DMS 273 (cell line): Measurements from ENCODE around the gene ADGRV1.

Experiments used
- DNase-seq: peaks from one replicate; lab custom pipeline; 2025; ENCODE audit not compliant: unreplicated experiment; lab: John Stamatoyannopoulos, UW

ADGRV1 gene

DNA sequence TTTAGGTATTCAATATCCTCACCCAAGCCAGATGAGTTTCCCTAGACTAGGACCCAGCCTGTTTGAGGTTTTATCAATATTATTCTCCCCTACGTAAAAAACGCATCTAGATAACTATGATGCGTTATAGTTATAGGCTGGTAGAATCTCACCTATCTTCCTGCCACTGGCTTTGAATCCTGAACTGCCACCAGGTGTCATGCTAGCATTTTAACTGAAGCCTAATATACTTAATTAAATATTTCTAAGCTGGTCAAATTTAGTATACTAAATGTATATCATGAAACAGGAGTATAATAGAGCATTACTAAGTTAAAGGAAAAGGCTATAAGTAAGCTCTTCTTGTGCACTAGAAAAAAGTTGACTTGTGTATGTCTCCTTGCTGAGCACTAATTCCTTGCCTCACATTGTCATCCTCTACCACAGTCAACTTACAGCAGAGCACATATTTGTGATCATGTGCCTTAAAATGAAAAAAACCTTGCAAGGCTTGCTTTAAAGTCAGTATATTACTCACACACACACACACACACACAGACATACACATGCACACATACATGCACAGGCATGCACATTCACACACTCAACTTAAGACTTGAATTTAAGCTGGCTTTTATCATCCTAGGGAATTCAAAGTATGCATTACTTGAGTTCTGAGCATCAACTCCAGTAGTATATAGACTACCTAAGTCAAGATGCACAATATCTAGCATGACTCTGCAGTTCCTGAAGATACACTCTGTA lies 303.4 kb downstream of the ADGRV1 start:
- no peak for DNase-seq

DNA sequence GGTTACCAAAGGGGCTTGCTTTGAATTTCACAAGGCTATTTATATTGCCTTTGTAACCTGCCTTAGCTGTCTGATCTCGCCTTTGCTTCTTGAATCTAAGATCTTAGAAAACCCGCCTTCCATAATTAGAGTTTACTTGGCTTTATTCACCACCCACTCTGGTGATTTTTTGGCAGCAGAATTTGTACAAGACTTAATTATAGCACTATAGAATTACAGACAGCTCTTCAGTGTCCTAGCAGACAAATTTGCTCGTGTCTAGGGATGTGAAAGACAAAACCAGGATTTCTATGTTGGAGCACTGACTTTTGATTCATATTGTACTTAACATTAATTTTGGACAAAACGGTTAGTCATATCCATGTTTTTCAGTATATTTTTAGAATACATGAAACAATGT lies 306.6 kb downstream of the ADGRV1 start:
- DNase-seq = no peak

DNA sequence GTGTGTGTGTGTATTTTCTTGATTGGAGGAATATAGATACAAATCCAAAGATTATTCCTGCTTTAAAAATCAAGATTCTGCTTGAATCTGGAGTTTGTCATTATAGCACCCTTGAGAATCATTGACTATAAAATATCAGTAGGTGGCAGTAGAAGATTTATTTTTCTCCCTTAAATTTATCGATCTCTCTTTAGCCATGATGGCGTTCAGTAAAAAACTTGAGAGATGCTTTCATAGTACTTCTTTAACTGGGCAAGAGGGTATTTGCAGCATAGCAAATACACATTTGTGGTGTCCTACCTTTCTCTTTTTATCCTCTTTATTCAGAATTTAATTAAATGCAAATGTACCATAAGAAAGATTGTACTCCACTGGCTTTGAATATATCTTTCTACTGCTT lies 307.7 kb downstream of the ADGRV1 start:
- peak; percentile 61 for DNase-seq

DNA sequence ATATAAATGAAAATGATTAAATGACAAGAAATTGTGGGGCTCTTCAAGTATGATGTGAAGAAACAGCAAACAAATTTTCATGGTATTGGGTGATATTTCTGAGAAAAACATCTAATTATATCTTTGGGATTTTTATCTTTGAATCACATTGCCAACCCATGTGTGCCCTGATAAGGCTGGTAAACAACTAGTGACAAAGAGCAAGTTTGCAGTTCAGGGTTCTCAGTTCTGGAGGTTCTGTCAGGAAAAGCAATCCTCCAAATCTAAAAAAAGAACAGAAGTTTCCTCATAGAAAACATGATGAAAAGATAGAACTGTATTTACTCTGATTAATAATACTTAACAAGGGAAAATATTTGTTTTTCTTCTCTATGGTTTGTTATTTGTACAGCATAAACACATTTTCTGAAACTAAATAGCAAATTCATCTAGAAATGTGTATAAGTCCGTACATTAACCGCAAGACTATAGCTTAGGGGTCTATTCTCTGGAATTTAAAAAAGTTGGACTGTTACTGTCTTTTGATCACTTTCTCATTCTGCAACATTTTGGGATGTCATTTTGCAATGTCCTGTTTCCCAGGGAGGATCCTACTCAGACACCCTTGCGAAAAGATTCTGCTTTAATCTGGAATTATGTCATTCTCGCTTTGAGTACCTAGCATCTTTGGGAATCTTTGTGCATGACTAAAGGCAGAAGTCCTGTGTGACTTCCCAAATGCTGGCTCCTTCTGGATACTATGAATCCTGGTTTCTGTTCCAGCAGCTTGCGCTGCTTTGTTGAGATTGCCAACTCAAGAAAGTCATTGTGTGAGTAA lies 308.5 kb downstream of the ADGRV1 start:
- DNase-seq = no peak

DNA sequence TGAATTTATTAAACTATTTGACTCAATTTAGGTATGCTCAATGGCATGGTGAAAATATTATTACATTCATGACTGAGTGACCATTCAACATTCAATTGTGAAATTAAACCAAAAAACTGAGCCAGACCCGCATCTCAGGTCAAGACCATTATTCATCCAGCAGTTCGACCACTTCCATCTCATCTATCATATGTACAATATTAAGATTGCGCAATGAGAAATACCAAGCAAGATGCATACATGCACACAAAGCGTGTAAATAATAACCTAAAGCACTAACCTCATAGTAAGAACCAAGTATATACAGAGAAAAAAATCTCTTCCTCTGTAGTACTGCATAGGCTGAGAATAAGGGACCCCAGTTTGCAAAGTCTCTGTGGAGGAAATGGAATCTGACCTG lies 310.2 kb downstream of the ADGRV1 start:
- no peak for DNase-seq

DNA sequence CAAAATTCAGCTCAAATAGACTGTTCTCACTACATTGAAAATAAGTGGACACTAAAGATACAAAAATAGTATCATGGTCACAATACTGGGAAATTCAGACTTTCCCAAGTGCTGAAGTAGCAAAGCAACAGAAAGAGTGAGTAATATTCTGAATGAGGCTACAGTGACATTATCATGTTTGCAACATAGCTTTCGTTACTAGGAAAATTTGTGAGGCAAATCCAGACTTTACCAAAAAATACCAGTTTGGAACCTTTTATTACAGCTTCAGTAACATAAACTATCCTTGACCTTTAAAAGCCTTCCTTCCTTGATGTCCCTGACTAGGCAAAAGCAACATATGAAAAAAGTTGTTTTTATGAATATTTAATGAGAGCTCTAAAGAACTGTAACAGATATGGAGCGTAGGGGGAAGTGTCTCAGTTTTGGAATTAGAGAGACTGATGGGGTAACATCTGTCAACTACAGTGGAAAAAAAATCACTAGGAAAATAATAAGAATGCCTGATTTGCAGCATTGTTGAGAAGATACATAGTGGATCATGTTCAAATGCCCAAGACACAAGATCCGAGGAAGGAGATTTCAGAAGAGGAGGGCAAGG lies 312.9 kb downstream of the ADGRV1 start:
- DNase-seq = peak; percentile 6

DNA sequence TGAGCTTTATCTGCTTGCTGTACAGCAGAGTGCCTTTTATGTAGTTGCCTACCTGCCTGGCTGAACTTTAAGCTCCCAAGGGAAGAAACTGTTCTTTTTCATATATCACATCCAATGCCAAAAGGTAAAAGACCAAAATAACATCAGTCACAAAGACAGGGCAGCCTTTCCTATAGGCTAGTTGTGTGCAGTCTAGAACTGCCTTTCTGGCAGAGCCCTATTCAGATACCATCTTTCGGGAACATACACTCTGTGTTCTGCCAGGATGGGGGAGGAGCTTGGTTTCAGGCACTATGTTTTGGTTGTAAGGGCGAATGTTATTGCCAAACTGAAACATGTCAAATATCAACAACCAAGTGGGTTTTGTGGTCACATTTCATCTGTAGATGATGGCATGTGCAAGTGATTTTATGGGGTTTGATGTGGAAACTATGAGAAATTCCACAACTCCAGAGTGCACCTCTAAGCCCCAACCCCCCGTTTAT lies 314.5 kb downstream of the ADGRV1 start:
- DNase-seq = no peak

DNA sequence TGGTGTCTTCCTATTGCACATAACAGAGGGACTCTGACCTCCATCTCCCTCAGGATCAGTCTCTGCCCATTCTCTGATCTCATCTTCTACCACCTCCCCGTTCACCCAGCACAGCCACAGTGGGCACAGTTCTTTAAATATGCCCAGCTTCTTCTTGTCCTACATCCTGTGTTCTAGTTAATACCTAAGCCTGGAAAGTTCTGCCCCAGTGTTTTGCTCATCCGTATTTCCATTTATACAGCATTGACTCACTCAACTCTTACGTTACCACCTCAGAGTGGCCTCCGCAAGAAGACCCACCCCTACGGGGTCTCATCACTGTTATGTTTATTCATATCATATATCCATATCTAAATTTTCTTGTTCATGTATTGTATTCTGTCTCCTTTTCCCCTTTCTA lies 315.5 kb downstream of the ADGRV1 start:
- DNase-seq = no peak

DNA sequence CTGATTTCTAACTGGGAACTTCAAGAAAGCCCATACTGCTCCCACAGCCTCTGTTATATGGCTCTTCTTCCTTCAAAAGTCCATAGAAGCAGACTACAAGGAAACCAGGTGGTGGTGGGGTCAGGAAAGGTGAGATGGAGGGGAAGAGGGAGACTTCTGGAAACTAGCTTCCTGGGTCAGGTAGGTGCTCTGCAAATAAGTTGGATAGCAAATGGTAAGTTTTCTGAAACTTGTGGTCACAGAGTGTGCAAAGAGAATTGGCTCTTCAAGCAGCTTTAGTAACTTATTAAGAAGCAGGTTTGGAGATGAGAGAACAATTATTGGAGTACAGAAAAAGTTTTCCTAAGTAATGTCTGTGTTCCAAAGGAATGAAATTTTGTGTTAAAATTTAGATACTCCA lies 316.9 kb downstream of the ADGRV1 start:
- no peak for DNase-seq

DNA sequence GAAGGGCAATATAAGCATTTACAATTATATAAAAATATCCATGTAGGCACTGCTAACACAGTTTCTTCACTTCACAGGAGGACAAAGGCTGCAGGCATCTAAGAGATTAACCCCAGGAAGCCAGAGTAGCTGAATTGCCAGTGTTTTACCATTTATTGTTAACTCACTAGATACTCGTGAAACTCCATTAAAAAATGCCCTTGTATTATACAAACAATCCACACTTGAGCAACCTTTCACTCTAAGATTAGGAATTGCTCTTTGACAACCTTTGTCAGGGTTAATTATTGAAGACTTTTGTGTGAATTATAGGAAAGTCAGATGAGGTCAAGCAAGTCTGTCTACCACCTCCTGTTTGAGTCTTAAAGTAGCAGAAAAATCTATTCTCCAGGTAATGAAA lies 317.8 kb downstream of the ADGRV1 start:
- no peak for DNase-seq

DNA sequence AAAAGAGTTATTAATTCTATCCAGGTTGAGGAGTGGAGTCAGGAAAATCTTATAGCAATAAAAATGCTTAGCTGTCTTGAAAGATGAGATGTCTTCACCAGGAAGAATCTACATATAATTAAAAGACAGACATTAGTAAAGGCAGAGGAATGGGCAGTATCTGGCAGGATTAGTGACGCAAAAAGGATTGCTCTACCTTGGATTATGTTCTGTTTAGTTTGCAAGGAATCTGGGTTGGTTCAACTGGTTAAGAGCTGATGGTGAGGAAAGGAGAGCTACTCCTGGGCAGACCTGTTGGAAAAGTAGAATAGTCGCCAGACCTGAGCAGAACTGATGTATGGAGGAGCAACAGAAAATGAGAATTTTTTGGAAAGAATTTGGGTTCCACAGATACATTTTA lies 318.5 kb downstream of the ADGRV1 start:
- DNase-seq = no peak

DNA sequence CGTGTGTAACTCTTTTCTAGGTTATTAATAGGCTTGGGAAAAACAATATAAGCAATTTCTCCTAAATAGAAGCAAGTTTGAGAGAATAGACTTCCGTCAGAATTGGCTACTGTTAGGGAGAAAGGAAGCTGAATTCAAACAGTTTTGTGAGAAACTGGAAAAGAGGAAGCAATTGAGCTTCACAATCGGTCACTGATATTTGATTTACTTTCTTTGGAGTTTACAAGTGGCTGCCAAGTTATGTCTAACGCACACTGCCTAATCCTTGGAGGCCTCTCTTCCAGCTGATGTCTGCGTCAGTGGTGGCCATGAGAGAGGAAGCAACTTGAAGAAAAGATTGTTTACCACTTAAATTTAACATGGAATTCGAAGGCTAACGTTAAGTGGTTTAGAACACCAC lies 319.5 kb downstream of the ADGRV1 start:
- DNase-seq = no peak

DNA sequence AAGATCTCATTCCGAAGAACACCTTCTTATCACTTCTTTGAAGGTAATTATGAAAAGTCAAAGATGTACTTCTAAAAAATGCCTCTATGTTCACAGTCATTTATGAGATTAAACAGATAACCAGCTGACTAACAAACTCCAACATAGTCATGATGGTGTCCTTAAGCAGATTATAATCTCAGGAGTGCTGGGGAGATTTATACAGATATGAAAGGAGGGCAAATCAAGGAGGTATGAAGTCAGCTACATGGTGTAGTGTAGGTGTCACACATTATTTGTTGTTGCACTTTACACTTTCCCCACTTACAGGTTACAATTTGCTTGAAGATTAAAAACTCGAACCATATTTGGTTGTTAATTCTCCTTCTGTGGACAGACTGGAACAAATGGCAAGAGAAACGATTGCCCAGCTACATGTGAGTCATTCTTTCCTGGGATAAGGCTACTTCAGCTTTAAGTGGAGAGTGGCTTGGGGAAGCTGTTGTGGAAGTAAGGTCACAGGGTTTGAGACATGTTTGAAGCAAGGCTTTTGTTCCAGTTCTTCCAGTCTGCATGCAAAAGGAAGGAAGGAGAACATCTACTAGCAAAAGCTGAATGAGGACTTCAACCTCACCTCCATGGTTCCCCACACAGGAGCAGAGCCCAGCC lies 320.1 kb downstream of the ADGRV1 start:
- DNase-seq = no peak

DNA sequence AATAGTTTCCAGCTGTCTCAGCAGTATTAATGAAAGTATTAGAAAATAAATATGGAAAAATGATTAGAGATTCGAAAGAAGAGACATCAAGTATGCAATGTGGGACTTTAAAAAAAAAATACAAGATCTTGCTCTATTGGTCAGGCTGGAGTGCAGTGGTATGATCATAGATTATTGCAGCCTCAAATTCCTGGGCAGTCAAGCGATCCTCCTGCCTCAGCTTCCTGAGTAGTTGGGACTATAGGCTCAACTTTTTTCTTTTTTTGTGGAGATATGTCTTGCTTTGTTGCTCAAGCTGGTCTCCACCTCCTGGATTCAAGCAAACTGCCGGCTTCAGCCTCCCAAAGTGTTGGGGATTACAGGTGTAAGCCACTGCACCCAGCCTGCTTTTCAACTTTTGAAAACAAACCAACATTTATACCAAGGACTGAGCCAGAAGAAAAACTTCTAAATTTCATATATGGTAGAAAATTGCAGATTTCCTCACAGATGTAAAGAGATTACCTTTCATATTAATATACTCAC lies 323.1 kb downstream of the ADGRV1 start:
- no peak for DNase-seq

DNA sequence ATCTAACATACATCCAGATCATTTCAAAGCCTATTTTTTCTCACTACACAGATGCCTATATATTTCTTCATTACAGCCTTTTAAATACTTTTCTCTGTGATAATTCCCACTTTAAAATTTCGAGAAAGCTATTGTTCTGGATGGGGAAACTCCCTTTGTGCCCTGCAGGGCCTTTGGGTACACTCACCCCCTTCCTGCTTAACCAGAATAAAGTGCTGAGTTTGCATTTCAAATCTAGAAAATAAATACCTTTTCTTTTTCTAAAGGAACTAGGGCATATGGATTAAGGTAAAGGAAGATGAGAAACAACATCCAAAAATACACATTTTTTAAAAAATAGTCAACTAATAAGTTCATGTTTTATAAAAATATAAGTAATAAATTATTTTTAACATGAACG lies 323.9 kb downstream of the ADGRV1 start:
- DNase-seq = no peak

DNA sequence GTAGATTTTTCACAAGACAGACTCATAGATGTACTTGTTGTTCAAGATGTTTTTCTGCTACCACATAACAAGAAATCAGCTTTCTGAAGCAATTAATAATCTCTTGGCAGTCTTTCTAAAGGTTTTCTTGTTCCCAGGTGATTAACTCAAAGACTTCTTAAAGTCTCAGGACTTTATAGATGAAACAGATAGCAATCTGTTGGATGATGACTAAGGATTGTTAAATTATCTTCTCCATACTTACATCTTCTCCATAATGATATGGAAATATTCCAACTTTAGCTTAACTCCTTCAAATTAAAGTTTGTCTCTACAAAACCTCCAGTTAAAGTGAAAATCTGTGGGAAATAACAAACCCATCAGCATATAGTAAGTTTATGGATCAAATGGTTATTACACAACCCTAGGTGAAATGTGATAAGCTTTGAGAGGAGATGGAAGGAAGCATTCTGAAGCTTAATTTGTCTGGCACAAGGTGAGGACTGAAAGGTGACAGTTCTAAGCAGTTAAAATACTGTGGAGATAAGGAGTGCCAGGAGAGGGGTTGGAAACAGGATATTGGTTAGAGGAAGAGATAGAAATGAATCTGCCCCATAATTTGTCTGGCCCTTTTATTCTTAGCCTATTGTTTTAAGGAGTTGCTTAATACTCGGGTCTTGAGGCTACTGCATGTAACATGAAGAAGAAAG lies 326.7 kb downstream of the ADGRV1 start:
- DNase-seq = no peak

DNA sequence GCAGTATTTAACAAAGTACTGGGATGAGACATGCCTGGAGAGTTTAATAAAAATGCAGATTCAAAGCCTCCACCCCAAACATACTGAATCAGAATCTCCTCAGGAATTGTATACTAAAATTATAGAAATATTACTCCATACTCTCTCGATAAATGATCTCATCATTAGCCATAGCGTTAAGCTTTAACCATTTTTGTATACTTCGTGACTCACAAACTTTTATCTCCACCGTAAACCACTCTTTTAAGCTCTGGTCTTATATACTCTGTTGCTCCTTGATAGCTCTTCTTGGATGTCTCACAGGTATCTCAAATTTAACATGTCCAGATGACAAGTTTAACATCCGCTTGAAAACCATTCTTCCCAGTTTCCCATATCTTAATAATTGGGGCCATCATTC lies 327.8 kb downstream of the ADGRV1 start:
- no peak for DNase-seq

DNA sequence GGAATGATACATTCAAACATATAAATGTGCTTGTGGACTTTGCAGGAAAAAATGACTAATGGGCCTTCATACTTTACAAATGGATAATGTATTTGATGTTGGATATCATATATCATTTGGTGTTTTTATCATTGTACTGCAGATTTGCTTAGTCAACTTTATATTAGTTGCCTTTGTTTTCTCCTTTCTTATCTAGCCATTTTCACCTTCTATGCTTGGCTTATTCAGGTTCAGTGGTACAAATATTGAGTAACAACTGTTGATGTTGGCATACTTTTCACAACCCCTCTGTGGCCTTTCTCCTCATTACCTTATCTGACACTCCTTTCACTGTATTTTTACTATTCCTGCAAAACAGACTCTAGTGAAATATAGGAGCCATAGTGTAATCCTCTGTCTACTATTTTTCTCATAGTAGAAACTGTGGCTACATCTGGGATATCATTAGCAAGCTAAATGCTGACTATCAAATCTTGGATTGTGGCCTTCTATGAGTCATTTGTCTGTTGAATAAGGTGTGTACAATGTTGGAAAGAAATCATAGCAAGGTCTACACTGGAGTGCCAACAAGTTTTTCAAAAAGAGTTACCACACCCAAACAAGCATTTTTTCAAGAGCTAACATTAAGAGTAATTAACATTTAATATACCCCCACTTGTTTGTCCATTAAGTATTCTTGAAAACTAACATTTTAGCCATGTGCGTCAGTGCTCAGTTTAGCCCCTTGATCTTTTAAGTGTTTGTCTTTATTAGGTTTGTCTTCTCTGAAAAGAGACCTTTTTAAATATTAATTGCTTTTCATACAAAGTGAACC lies 330.1 kb downstream of the ADGRV1 start:
- no peak for DNase-seq

DNA sequence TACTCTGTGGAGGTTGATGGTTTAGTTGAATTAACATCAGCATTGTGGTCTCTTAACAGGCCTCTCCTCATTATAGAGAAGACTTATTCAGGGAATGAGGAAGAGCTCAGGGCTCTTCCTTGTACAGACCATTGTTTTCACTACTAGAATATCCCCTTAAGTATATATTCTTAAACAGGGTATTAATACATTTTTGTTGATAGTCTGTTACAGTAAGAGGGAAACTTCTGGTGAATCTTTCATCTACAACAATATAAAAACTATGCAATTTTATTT lies 330.7 kb downstream of the ADGRV1 start:
- no peak for DNase-seq

DNA sequence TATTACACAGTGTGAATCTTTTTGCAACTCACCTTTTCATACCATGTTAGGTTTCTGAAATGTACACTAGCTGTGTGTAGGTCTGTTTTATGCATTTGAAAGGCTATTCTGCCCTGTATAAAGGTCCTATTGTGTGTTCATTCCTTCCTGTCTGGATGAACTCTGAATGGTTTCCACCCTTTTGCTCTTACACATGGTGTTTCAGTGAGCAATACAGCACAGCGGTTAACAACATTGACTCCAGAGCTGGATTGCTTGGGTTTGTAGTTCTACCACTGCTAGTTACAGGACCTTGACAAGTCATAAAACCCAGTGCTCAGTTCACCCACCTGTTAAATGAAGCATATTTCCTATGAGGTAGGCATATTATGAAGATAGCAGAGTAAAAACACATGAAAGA lies 331.6 kb downstream of the ADGRV1 start:
- DNase-seq = no peak
